ENCODE data around the gene MFSD12.

GRCh38 chr19:3556978-3557460 is 367 bp downstream of the MFSD12 start:
- TF ChIP-seq, protein P1, sequence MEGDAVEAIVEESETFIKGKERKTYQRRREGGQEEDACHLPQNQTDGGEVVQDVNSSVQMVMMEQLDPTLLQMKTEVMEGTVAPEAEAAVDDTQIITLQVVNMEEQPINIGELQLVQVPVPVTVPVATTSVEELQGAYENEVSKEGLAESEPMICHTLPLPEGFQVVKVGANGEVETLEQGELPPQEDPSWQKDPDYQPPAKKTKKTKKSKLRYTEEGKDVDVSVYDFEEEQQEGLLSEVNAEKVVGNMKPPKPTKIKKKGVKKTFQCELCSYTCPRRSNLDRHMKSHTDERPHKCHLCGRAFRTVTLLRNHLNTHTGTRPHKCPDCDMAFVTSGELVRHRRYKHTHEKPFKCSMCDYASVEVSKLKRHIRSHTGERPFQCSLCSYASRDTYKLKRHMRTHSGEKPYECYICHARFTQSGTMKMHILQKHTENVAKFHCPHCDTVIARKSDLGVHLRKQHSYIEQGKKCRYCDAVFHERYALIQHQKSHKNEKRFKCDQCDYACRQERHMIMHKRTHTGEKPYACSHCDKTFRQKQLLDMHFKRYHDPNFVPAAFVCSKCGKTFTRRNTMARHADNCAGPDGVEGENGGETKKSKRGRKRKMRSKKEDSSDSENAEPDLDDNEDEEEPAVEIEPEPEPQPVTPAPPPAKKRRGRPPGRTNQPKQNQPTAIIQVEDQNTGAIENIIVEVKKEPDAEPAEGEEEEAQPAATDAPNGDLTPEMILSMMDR (IDR thresholded peaks at IDR 0.05; ENCODE audit: poor library complexity): no peak
- TF ChIP-seq EZH2phosphoT487 (IDR thresholded peaks at IDR 0.05; ENCODE audit: low read depth, severe bottlenecking, unreplicated experiment): no peak
- TF ChIP-seq EZH2 (IDR thresholded peaks at IDR 0.05; ENCODE audit: borderline replicate concordance): no peak
